AG09319 (cell line): ENCODE results near the gene ASGR2.
"Not testable (repeated sequence)": the region's sequence is repeated elsewhere in the genome, so short reads cannot be mapped to it uniquely, and the experiment has no call there.

Source experiments
- DNase-seq: peaks from one replicate; pipeline ENCODE4 v3.0.0-alpha.2; 2010; ENCODE audit warnings: low read depth; ENCODE audit errors: extremely low read depth
- TF ChIP-seq, protein P1 (sequence below): IDR thresholded peaks from 2 replicates; pipeline ENCODE4 v1.5.1; 2011; ENCODE audit warnings: low read depth, mild to moderate bottlenecking, inconsistent platforms, low read length, moderate library complexity

ASGR2 gene

DNA sequence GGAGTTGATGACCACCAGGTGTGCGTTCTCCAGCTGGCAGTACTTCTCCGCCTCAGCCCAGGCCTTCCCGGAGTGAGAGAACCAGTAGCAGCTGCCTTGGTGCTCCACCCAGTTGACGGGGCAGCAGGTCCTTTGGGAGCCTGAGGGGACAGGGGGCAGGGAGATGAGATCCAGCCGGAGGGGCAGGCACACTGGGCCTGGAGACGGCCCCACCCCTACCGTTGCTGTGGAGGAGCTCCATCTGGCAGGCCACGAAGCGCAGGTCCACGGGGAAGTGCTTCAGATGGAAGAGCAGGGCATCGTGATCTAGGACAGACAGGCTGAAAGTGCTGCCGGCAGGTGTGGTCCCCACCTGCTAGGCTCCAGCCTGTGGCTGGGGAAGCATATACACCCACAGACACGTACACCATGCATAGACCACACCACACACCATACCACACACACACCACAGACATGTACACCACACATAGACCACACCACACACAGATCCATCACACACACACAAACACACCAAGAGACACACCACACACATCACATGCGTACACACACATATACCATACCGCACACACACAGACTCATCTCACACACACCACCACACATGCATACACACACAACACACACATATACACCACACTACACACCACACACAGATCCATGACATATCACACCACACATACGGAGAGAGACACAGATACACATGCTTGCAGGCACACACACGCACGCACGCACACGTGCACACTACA is 7.4 kb downstream of the ASGR2 start:
- TF ChIP-seq, protein P1, sequence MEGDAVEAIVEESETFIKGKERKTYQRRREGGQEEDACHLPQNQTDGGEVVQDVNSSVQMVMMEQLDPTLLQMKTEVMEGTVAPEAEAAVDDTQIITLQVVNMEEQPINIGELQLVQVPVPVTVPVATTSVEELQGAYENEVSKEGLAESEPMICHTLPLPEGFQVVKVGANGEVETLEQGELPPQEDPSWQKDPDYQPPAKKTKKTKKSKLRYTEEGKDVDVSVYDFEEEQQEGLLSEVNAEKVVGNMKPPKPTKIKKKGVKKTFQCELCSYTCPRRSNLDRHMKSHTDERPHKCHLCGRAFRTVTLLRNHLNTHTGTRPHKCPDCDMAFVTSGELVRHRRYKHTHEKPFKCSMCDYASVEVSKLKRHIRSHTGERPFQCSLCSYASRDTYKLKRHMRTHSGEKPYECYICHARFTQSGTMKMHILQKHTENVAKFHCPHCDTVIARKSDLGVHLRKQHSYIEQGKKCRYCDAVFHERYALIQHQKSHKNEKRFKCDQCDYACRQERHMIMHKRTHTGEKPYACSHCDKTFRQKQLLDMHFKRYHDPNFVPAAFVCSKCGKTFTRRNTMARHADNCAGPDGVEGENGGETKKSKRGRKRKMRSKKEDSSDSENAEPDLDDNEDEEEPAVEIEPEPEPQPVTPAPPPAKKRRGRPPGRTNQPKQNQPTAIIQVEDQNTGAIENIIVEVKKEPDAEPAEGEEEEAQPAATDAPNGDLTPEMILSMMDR, result no peak
- DNase-seq, result no peak

- no peak for DNase-seq
- TF ChIP-seq, protein P1, result no peak
Measured at GRCh38 chr17:7102421-7102820, 12.2 kb downstream of the ASGR2 start.

GRCh38 chr17:7101531-7101930 is 13.1 kb downstream of the ASGR2 start:
- DNase-seq, result no peak
- TF ChIP-seq, protein P1, result no peak

DNA sequence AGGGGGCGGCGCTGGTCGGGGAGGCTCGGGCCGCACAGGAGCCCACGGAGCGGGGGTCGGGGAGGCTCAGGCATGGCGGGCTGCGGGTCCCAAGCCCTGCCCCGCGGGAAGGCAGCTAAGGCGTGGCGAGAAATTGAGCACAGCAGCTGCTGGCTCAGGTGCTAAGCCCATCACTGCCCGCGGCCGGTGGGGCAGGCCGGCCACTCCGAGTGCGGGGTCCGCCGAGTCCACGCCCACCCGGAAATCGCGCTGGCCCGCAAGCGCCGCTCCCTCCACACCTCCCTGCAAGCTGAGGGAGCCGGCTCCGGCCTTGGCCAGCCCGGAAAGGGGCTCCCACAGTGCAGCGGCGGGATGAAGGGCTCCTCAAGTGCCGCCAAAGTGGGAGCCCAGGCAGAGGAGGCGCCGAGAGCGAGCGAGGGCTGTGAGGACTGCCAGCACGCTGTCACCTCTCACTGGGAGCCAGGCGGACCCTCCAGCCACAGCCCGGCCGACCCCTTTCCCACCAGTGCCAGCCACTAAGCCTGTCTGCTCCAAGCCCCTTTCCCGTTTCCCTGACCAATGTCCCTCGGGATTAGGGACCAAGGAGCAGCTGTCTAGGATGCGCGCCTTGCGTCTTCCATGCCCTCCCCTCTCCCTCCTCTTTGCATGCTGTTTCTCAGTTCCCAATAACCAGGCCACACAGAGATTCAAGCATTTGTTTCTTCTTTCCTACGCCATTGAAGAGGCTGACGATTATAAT is 13.8 kb downstream of the ASGR2 start:
- not testable (repeated sequence) for DNase-seq

- TF ChIP-seq, protein P1, result no peak
- no peak for DNase-seq
Measured at GRCh38 chr17:7098802-7099459, 15.7 kb downstream of the ASGR2 start.

GRCh38 chr17:7097940-7098339 is 16.7 kb downstream of the ASGR2 start:
- no peak for DNase-seq
- TF ChIP-seq, protein P1, result no peak

GRCh38 chr17:7095625-7096024 is 19.0 kb downstream of the ASGR2 start:
- DNase-seq, result no peak

More at GRCh38 chr17:7095625-7096024, 19.0 kb downstream of the ASGR2 start:
- TF ChIP-seq, protein P1, result no peak
